Prostate gland (tissue), 2 donors: ENCODE results near the gene PTPRG. TPM values are rescaled to one million over a fixed set of nuclear protein-coding genes. Genes with fewer than 3 reads are reported as not detected.

ENCODE experiments used
- DNase-seq: peaks from one replicate; pipeline ENCODE4 v3.0.0-alpha.2; 2019; ENCODE audit warnings: low spot score
- H3K27ac ChIP-seq, 2 donors: fragments of 200-600 bp; sonication (generic); 2 replicates each; pipeline ENCODE4 v1.5.1; 2017 to 2019
- H3K27me3 ChIP-seq: fragments of 200-600 bp; sonication (generic); replicated peaks from 2 replicates; pipeline ENCODE4 v1.5.1; 2019; ENCODE audit not compliant: insufficient read depth
- H3K36me3 ChIP-seq, 2 donors: fragments of 200-600 bp; sonication (generic); 1 replicate in 1 of 2; 2 replicates in 1 of 2; pipeline versions ENCODE4 v1.5.1 to v1.8.1; 2017 to 2019
- H3K4me1 ChIP-seq: fragments of 200-600 bp; sonication (generic); replicated peaks from 2 replicates; pipeline ENCODE4 v1.5.1; 2019
- H3K4me3 ChIP-seq, 2 donors: fragments of 200-600 bp; sonication (generic); 2 replicates each; pipeline ENCODE4 v1.5.1; 2017 to 2019
- H3K9me3 ChIP-seq: fragments of 200-600 bp; sonication (generic); 2 replicates; pipeline ENCODE4 v1.5.1; 2017
- CTCF ChIP-seq, 4 experiments: fragments of 200-600 bp in 2 of 4; fragments of 450-650 bp in 2 of 4; sonication (generic) in 2 of 4; IDR thresholded peaks; 1 replicate in 3 of 4; 2 replicates in 1 of 4; pipeline ENCODE4 v1.5.1; 2016 to 2019; ENCODE audit warnings: antibody characterized with exemption in 4 of 4, mild to moderate bottlenecking in 2 of 4, moderate library complexity in 2 of 4
- POLR2A ChIP-seq: fragments of 450-650 bp; IDR thresholded peaks from one replicate; pipeline ENCODE4 v1.6.1; 2016; ENCODE audit warnings: antibody characterized with exemption, mild to moderate bottlenecking
- POLR2AphosphoS5 ChIP-seq: sonication (generic); formaldehyde crosslinking; IDR thresholded peaks from one replicate; pipeline ENCODE4 v1.6.1; 2017; ENCODE audit warnings: antibody characterized with exemption
- WGBS: methylation state at CpG from one replicate; pipeline ENCODE4 v1.1.5; 2018; 5-methylcytosine and 5-hydroxymethylcytosine counted together
- intact Hi-C: fragments of 100-400 bp; cut with DNase I; formaldehyde crosslinking; loops from one replicate; pipeline ENCODE4 v1.14.2; 2022
- total RNA-seq, 2 donors: library from RNA; depleted of rRNA; stranded (reverse); fragments of >200 nt; gene quantifications; one replicate each; pipeline ENCODE4 v1.1.0, GENCODE V29; 2016

The PTPRG gene
- total RNA-seq, 2 donors from 2014 or later = 22.0 to 78.6 TPM

DNA sequence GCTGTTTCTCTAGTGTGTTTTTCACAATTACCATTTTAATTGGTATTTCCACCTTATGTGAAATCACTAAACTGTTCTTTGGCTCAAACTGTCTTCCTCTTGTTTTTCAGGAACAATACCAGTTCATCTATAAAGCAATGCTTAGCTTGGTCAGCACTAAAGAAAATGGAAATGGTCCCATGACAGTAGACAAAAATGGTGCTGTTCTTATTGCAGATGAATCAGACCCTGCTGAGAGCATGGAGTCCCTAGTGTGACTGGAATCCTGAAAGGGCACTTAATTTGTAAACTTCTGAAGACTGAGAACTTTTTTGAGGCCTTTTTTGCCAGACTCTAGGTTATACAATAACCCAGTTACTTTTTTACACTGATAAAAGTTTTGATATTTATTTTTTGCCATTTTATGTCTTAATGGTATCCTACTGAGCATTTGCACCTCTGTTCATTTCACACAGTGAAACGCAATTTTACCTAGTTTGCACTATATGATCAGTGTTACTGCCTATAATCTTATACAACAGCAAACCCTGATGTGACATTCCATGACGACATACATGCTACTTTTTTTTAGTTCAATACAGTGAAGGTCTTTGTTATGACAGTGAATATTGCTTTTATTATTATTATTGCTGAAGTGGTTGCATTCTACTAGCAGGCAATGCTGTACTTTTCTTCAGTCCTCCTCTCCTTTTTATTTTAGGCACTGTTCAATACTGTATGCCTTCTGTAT is 731.8 kb downstream of the PTPRG start:
- Histone ChIP-seq H3K4me3 (no peak overlapping the region), H3K27me3 (no peaks in the 10 kb centered on the region), H3K36me3 (no peaks in the 10 kb centered on the region), H3K4me1 (no peaks in the 10 kb centered on the region), H3K27ac (no peak overlapping the region), H3K9me3 (no peaks in the 10 kb centered on the region)
- intact Hi-C loops = no loop called here
- TF ChIP-seq POLR2A = no peak
- TF ChIP-seq CTCF (IDR thresholded peaks at IDR 0.05) = no peak
- no peak for DNase-seq
- WGBS = 92% methylated on average over 2 of the region's 2 CpGs

- Histone ChIP-seq H3K9me3 (no peaks in the 10 kb centered on the region), H3K27me3 (no peaks in the 10 kb centered on the region), H3K4me3 (no peak overlapping the region), H3K36me3 (no peaks in the 10 kb centered on the region), H3K27ac (no peak overlapping the region), H3K4me1 (no peaks in the 10 kb centered on the region)
- DNase-seq = no peak
- TF ChIP-seq POLR2AphosphoS5 = no peak
- TF ChIP-seq POLR2A = no peak
- TF ChIP-seq CTCF (IDR thresholded peaks at IDR 0.05) = no peak
- intact Hi-C loops = no loop called here
- 98% methylated on average over 2 of the region's 2 CpGs for WGBS
These were observed 734.2 kb downstream of the PTPRG start for GRCh38 chr3:62295571-62295970.

GRCh38 chr3:62300617-62301016 is 739.2 kb downstream of the PTPRG start:
- intact Hi-C loops = no loop called here
- Histone ChIP-seq H3K4me1 (no peaks in the 10 kb centered on the region), H3K27me3 (no peaks in the 10 kb centered on the region), H3K4me3 (no peak overlapping the region), H3K36me3 (no peaks in the 10 kb centered on the region), H3K9me3 (no peaks in the 10 kb centered on the region), H3K27ac (no peak overlapping the region)
- 82% methylated on average over 3 of the region's 3 CpGs for WGBS
- DNase-seq = no peak
- TF ChIP-seq POLR2A (no peak), CTCF (IDR thresholded peaks at IDR 0.05) (no peak)

- Histone ChIP-seq H3K27me3 (no peaks in the 10 kb centered on the region), H3K27ac (no peak overlapping the region), H3K36me3 (no peaks in the 10 kb centered on the region), H3K9me3 (no peaks in the 10 kb centered on the region), H3K4me1 (no peaks in the 10 kb centered on the region), H3K4me3 (no peak overlapping the region)
- 21% methylated on average over 1 of the region's 1 CpG for WGBS
- DNase-seq = no peak
- TF ChIP-seq POLR2AphosphoS5 (no peak), POLR2A (no peak), CTCF (IDR thresholded peaks at IDR 0.05) (no peak)
- intact Hi-C loops = loop anchor here (10.0 kb wide), 1 partner anchor 117 kb away; no protein-coding TSS in a partner anchor
These were observed 750.8 kb downstream of the PTPRG start for GRCh38 chr3:62312201-62312600.

GRCh38 chr3:62316525-62316924 is 755.2 kb downstream of the PTPRG start:
- TF ChIP-seq POLR2A (no peak), CTCF (IDR thresholded peaks at IDR 0.05) (no peak), POLR2AphosphoS5 (no peak)

More at GRCh38 chr3:62316525-62316924, 755.2 kb downstream of the PTPRG start:
- H3K36me3 ChIP-seq = no peaks in the 10 kb centered on the region
- 43% methylated on average over 1 of the region's 1 CpG for WGBS
- no peaks in the 10 kb centered on the region for H3K27me3 ChIP-seq
- intact Hi-C loops = loop anchor here (10.0 kb wide), 1 partner anchor 122 kb away; no protein-coding TSS in a partner anchor
- no peak overlapping the region for H3K4me3 ChIP-seq
- no peak for DNase-seq
- no peak overlapping the region for H3K27ac ChIP-seq
- H3K4me1 ChIP-seq = no peaks in the 10 kb centered on the region
- H3K9me3 ChIP-seq = no peaks in the 10 kb centered on the region
